GM12865 (cell line): ENCODE results near the gene YRDC.

Source experiments
- DNase-seq: peaks from one replicate; pipeline ENCODE4 v3.0.0; 2010; ENCODE audit warnings: low read depth
- H3K4me3 ChIP-seq: 2 replicates; pipeline ENCODE4 v1.5.1; 2011; ENCODE audit warnings: mild to moderate bottlenecking, low read depth, low read length, control low read depth
- TF ChIP-seq, protein P1 (sequence below): IDR thresholded peaks from 2 replicates; pipeline ENCODE4 v1.5.1; 2011; ENCODE audit warnings: low read length, control low read depth, low read depth, inconsistent platforms; ENCODE audit not compliant: insufficient read depth; ENCODE audit errors: missing control alignments

YRDC gene, protein sequence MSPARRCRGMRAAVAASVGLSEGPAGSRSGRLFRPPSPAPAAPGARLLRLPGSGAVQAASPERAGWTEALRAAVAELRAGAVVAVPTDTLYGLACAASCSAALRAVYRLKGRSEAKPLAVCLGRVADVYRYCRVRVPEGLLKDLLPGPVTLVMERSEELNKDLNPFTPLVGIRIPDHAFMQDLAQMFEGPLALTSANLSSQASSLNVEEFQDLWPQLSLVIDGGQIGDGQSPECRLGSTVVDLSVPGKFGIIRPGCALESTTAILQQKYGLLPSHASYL

DNA sequence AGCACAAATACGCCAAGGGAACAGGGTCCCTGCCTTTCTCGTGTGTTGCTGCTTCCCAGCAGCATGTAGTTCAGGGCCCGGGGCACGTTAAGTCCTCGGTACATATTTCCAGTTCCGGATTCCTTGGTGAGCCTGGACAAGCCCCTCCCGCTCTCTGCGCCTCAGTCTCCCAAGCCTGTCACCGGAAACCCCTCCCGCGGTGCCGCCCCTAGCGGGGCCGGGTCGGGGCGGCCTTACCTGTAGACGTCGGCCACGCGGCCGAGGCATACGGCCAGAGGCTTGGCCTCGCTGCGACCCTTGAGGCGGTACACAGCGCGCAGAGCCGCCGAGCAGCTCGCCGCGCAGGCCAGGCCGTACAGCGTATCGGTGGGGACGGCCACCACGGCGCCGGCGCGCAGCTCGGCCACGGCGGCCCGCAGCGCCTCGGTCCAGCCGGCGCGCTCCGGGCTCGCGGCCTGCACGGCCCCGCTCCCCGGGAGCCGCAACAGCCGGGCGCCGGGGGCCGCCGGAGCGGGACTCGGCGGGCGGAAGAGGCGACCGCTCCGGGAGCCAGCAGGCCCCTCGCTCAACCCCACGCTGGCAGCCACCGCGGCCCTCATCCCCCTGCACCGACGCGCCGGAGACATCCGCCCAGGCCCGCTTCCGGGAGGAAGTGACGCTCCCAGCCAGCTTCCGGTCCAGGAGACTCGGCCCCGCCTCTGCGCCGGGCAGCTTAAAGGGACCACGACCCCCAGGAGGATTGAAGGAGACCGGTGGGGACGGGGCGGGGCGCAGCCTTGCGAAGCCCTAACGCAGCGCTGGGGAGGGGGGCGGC lies at the start of gene YRDC, which contains the start of gene C1orf122:
YRDC (minus strand) TSS at position 654 of the 814 bp plus-strand sequence; CDS start at position 626, 28 bp downstream.
C1orf122 (plus strand) TSS at position 236 of the 814 bp plus-strand sequence. CDS start 615 bp downstream, outside the sequence.
- TF ChIP-seq, protein P1, sequence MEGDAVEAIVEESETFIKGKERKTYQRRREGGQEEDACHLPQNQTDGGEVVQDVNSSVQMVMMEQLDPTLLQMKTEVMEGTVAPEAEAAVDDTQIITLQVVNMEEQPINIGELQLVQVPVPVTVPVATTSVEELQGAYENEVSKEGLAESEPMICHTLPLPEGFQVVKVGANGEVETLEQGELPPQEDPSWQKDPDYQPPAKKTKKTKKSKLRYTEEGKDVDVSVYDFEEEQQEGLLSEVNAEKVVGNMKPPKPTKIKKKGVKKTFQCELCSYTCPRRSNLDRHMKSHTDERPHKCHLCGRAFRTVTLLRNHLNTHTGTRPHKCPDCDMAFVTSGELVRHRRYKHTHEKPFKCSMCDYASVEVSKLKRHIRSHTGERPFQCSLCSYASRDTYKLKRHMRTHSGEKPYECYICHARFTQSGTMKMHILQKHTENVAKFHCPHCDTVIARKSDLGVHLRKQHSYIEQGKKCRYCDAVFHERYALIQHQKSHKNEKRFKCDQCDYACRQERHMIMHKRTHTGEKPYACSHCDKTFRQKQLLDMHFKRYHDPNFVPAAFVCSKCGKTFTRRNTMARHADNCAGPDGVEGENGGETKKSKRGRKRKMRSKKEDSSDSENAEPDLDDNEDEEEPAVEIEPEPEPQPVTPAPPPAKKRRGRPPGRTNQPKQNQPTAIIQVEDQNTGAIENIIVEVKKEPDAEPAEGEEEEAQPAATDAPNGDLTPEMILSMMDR = no peak
- peak within 1 kb of the TSS; percentile 85 for H3K4me3 ChIP-seq
- peak; percentile 94 for DNase-seq

DNA sequence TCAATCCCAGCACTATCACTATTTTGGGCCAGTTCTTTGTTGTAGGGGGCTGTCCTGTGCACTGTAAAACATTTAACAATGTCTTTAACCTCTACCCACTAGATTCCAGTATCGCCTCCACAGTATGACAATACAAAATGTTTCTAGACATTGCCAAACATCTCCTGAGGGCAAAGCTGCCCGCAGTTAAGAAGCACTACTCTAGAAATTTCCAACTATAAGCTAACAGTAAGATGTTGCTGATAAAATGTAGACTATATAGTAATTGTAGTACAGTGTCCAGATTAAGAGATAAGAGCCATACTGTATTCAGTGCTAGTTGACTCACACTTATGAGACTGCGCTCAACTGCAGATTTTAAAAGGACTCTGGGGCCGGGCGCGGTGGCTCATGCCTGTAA lies 46.4 kb upstream of the YRDC start:
- no peak overlapping the region for H3K4me3 ChIP-seq
- DNase-seq = no peak
- TF ChIP-seq, protein P1 = no peak

DNA sequence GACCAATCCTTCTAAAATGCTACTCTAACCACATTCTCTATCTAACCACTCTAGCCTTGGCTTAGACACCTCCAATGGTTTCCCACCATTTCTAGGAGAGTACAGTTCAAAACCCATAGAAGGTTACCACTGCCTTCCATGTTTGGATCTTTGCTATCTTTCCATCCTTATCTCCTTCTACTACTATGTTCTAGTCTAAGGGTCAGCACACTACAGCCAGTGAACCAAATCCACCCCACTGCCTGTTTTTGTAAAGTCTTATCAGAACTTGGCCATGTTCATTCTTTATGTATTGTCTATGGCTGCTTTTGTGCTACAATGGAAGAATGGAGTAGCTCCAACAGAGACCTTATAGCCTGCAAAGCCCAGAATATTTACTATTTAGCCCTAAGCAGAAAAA lies 45.1 kb upstream of the YRDC start:
- DNase-seq = no peak

DNA sequence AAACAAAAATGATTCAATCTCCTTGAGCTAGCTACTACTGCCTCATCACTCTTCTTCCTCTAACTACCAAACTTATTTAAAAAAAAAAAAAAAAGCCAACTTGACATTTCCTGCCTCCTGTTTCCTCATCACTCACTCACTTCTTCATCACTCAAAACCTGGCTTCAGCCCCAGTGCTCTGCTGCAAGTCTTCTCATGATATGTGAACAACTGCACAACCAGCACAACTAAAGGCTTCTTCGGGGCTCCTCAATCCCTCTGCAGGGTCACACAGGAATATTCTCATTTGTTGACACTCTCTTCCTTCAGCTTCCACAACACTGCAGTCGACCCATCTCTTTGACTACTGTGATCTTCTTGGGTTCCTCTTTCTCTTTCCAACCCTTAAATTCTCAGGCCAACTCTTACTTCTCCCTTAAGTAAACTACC lies 43.8 kb upstream of the YRDC start:
- DNase-seq = no peak

More for the DNA sequence above, 45.1 kb upstream of the YRDC start:
- TF ChIP-seq, protein P1 = no peak
- no peak overlapping the region for H3K4me3 ChIP-seq

DNA sequence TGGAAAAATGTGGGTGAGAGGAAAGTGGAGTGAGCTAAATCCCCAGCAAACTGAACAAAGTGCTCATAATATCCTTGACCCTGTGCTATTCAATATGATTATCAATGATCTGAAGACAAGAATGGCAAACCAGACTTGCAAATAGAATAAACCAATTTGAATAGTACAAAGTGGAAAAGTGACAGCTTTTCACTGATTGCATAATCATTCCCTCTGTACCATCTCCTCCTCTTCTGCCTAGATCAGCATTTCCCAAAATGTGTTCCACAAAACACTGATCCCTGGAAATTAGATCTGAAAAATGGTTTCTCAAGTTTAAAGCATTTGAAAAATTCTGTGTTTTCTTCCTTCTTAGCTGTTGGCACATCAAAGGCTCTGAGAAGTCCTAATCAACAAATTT lies 43.3 kb upstream of the YRDC start:
- TF ChIP-seq, protein P1 = no peak
- no peak overlapping the region for H3K4me3 ChIP-seq
- no peak for DNase-seq

More for the DNA sequence above, 43.8 kb upstream of the YRDC start:
- TF ChIP-seq, protein P1 = no peak
- H3K4me3 ChIP-seq = no peak overlapping the region

DNA sequence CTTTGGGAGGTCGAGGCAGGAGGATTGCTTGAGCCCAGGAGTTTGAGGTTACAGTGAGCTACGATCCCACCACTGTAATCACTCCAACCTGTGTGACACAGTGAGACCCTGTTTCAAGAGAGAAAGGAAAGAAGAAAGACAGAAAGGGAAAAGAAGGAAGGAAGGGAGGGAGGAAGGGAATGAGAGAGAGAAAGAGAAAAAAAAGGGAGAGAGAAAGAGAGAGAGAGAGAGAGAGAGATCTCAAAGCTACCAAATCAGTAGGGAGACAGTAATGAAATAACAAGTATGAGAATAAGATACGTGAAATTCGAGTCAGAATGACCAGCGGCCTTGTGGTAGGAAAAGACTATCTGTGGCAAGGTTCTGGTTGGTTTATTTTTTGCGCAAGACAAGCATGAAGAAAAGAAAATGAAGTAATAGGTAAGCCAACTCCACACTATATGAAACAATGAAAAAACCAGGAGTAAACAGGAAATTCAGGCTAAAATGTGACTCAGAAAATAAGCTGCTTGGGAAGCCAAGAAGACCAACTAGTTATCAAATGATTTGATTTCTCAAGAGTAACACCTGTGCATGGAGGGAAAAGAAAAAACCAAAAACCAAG lies 42.4 kb upstream of the YRDC start:
- DNase-seq = no peak
- no peak overlapping the region for H3K4me3 ChIP-seq
- TF ChIP-seq, protein P1 = no peak
